Muscle of leg (tissue), 11 donors: Measurements from ENCODE around the gene JPH4. TPM values are rescaled to one million over a fixed set of nuclear protein-coding genes. Genes with fewer than 3 reads are reported as not detected.

Experiments used
- DNase-seq: peaks from one replicate; pipeline ENCODE4 v3.0.0; 2013
- H3K27ac ChIP-seq: one replicate; pipeline ENCODE4 v1.5.1; 2013; ENCODE audit warnings: mild to moderate bottlenecking, low read length, control low read depth
- H3K27me3 ChIP-seq: one replicate; pipeline ENCODE4 v1.6.1; 2013; ENCODE audit warnings: low read length; ENCODE audit not compliant: control insufficient read depth, insufficient read depth
- H3K36me3 ChIP-seq: one replicate; pipeline ENCODE4 v1.6.1; 2013; ENCODE audit warnings: low read length; ENCODE audit not compliant: control insufficient read depth, insufficient read depth
- H3K4me1 ChIP-seq: one replicate; pipeline ENCODE4 v1.6.1; 2013; ENCODE audit warnings: low read length; ENCODE audit not compliant: control insufficient read depth, insufficient read depth
- H3K4me3 ChIP-seq: one replicate; pipeline ENCODE4 v1.5.1; 2013; ENCODE audit warnings: low read length, control low read depth
- H3K9me3 ChIP-seq: replicated peaks from 2 replicates; pipeline ENCODE4 v1.6.1; 2013; ENCODE audit warnings: low read depth, low read length; ENCODE audit not compliant: control insufficient read depth
- WGBS: methylation state at CpG from one replicate; pipeline ENCODE4 v1.1.5; 2013; ENCODE audit warnings: missing lambda C conversion rate; ENCODE audit not compliant: insufficient coverage; 5-methylcytosine and 5-hydroxymethylcytosine counted together
- polyA plus RNA-seq, 8 donors: library from polyadenylated mRNA; unstranded; fragments of 120-200 nt; gene quantifications; one replicate each; pipeline versions ENCODE4 v1.2.1 to v1.2.3, GENCODE V29; 2013; ENCODE audit warnings: inconsistent platforms in 1 of 8, low replicate concordance in 1 of 8; ENCODE audit not compliant: insufficient read length in 8 of 8, insufficient read depth in 1 of 8
- total RNA-seq: library from RNA; stranded (reverse); fragments of 120-200 nt; gene quantifications from one replicate; pipeline ENCODE4 v1.2.4, GENCODE V29; 2013

Gene JPH4
- total and polyA plus RNA-seq, 9 donors: 0.26 to 3.0 (median 0.85) TPM

- WGBS: no CpG with 5 or more reads among the region's 3 CpGs
Measured at GRCh38 chr14:23529016-23529415, 49.6 kb downstream of the JPH4 start.

GRCh38 chr14:23528555-23528954, 50.0 kb downstream of the JPH4 start:
- Histone ChIP-seq H3K4me3 (no peak overlapping the region), H3K36me3 (peaks cover 6% of the 10 kb centered on the region), H3K27ac (no peak overlapping the region), H3K27me3 (no peaks in the 10 kb centered on the region), H3K9me3 (no peaks in the 10 kb centered on the region), H3K4me1 (no peaks in the 10 kb centered on the region)
- 63% methylated on average over 1 of the region's 1 CpG for WGBS
- DNase-seq: no peak

More at GRCh38 chr14:23529016-23529415, 49.6 kb downstream of the JPH4 start:
- DNase-seq: no peak
- Histone ChIP-seq H3K4me3 (no peak overlapping the region), H3K9me3 (no peaks in the 10 kb centered on the region), H3K36me3 (peaks cover 6% of the 10 kb centered on the region), H3K27ac (no peak overlapping the region), H3K4me1 (no peaks in the 10 kb centered on the region), H3K27me3 (no peaks in the 10 kb centered on the region)

GRCh38 chr14:23525611-23526010, 53.0 kb downstream of the JPH4 start:
- H3K27me3 ChIP-seq: no peaks in the 10 kb centered on the region
- no peaks in the 10 kb centered on the region for H3K9me3 ChIP-seq
- no peak overlapping the region for H3K27ac ChIP-seq
- DNase-seq: no peak
- H3K4me1 ChIP-seq: no peaks in the 10 kb centered on the region
- 80% methylated on average over 7 of the region's 8 CpGs for WGBS
- peaks cover 8% of the 10 kb centered on the region for H3K36me3 ChIP-seq
- no peak overlapping the region for H3K4me3 ChIP-seq

- no peaks in the 10 kb centered on the region for H3K27me3 ChIP-seq
Measured at GRCh38 chr14:23524954-23525353, 53.6 kb downstream of the JPH4 start.

GRCh38 chr14:23523229-23524016, 55.2 kb downstream of the JPH4 start:
- WGBS: 86% methylated on average over 15 of the region's 16 CpGs

More at GRCh38 chr14:23524954-23525353, 53.6 kb downstream of the JPH4 start:
- Histone ChIP-seq H3K27ac (no peak overlapping the region), H3K4me1 (no peaks in the 10 kb centered on the region), H3K9me3 (no peaks in the 10 kb centered on the region), H3K4me3 (no peak overlapping the region), H3K36me3 (peaks cover 8% of the 10 kb centered on the region)
- DNase-seq: no peak
- 91% methylated on average over 11 of the region's 14 CpGs for WGBS

GRCh38 chr14:23522643-23523198, 55.9 kb downstream of the JPH4 start:
- peaks cover 8% of the 10 kb centered on the region for H3K36me3 ChIP-seq
- H3K9me3 ChIP-seq: no peaks in the 10 kb centered on the region
- 80% methylated on average over 3 of the region's 9 CpGs for WGBS
- H3K27me3 ChIP-seq: no peaks in the 10 kb centered on the region
- no peak for DNase-seq
- no peaks in the 10 kb centered on the region for H3K4me1 ChIP-seq
- no peak overlapping the region for H3K4me3 ChIP-seq
- no peak overlapping the region for H3K27ac ChIP-seq

More at GRCh38 chr14:23523229-23524016, 55.2 kb downstream of the JPH4 start:
- DNase-seq: no peak
- H3K4me1 ChIP-seq: no peaks in the 10 kb centered on the region
- no peak overlapping the region for H3K4me3 ChIP-seq
- no peak overlapping the region for H3K27ac ChIP-seq
- no peaks in the 10 kb centered on the region for H3K27me3 ChIP-seq
- no peaks in the 10 kb centered on the region for H3K9me3 ChIP-seq
- H3K36me3 ChIP-seq: peaks cover 8% of the 10 kb centered on the region

GRCh38 chr14:23521785-23522640, 56.6 kb downstream of the JPH4 start:
- Histone ChIP-seq H3K27ac (no peak overlapping the region), H3K4me1 (no peaks in the 10 kb centered on the region), H3K36me3 (peaks cover 3% of the 10 kb centered on the region), H3K27me3 (no peaks in the 10 kb centered on the region), H3K4me3 (no peak overlapping the region), H3K9me3 (no peaks in the 10 kb centered on the region)
- 84% methylated on average over 12 of the region's 20 CpGs for WGBS
- DNase-seq: no peak

- H3K9me3 ChIP-seq: no peaks in the 10 kb centered on the region
- no peaks in the 10 kb centered on the region for H3K4me1 ChIP-seq
- no peak for DNase-seq
- H3K27me3 ChIP-seq: no peaks in the 10 kb centered on the region
- WGBS: 75% methylated on average over 6 of the region's 14 CpGs
- H3K36me3 ChIP-seq: peaks cover 2% of the 10 kb centered on the region
- H3K27ac ChIP-seq: no peak overlapping the region
- H3K4me3 ChIP-seq: no peak overlapping the region
Measured at GRCh38 chr14:23520899-23521533, 57.6 kb downstream of the JPH4 start.

- peaks cover 2% of the 10 kb centered on the region for H3K36me3 ChIP-seq
Measured at GRCh38 chr14:23518709-23519108, 59.9 kb downstream of the JPH4 start.

More at GRCh38 chr14:23518709-23519108, 59.9 kb downstream of the JPH4 start:
- Histone ChIP-seq H3K27me3 (no peaks in the 10 kb centered on the region), H3K4me1 (peaks cover 8% of the 10 kb centered on the region), H3K27ac (no peak overlapping the region), H3K9me3 (no peaks in the 10 kb centered on the region), H3K4me3 (no peak overlapping the region)
- no peak for DNase-seq
- 60% methylated on average over 2 of the region's 4 CpGs for WGBS
